Stomach (tissue), 4 donors: Measurements from ENCODE around the gene PRKCB.
"Not testable (repeated sequence)": the region's sequence is repeated elsewhere in the genome, so short reads cannot be mapped to it uniquely, and the experiment has no call there.

ENCODE experiments used
- CTCF ChIP-seq, 7 experiments: fragments of 450-650 bp in 4 of 7; fragments of 200-600 bp in 3 of 7; sonication (generic) in 3 of 7; IDR thresholded peaks; one replicate each; pipeline ENCODE4 v1.5.1; 2016 to 2019; ENCODE audit warnings: antibody characterized with exemption in 7 of 7, control low read depth in 2 of 7, mild to moderate bottlenecking in 1 of 7
- EP300 ChIP-seq: sonication (generic); formaldehyde crosslinking; IDR thresholded peaks from one replicate; pipeline ENCODE4 v1.6.1; 2017; ENCODE audit warnings: antibody characterized with exemption
- POLR2A ChIP-seq, 4 donors: fragments of 450-650 bp; IDR thresholded peaks; one replicate each; pipeline ENCODE4 v1.6.1; 2016; ENCODE audit warnings: antibody characterized with exemption in 4 of 4, control low read depth in 2 of 4, mild to moderate bottlenecking in 1 of 4, moderate library complexity in 1 of 4
- POLR2AphosphoS5 ChIP-seq, 3 donors: sonication (generic); formaldehyde crosslinking; IDR thresholded peaks; one replicate each; pipeline ENCODE4 v1.6.1; 2016; ENCODE audit warnings: antibody characterized with exemption in 3 of 3

- not testable (repeated sequence) for TF ChIP-seq CTCF (IDR thresholded peaks at IDR 0.05); EP300; POLR2A (IDR thresholded peaks at IDR 0.05); POLR2AphosphoS5 (IDR thresholded peaks at IDR 0.05)
Observed at GRCh38 chr16:23933650-23934049, 97.9 kb downstream of the PRKCB start.
